Large intestine (tissue), 3 donors: Measurements from ENCODE around the gene EIF5AL1. TPM values are rescaled to one million over a fixed set of nuclear protein-coding genes. Genes with fewer than 3 reads are reported as not detected.
"Not testable (repeated sequence)": the region's sequence is repeated elsewhere in the genome, so short reads cannot be mapped to it uniquely, and the experiment has no call there.

ENCODE experiments used
- DNase-seq, 2 donors: peaks; one replicate each; pipeline versions ENCODE4 v3.0.0 to v3.0.0-alpha.2; 2013
- H3K27ac ChIP-seq: one replicate; pipeline ENCODE4 v1.5.1; 2013; ENCODE audit warnings: low read length
- H3K27me3 ChIP-seq: 2 replicates; pipeline ENCODE4 v1.6.1; 2013; ENCODE audit warnings: low read length; ENCODE audit not compliant: control insufficient read depth, insufficient read depth
- H3K36me3 ChIP-seq: 2 replicates; pipeline ENCODE4 v1.6.1; 2013; ENCODE audit warnings: low read length; ENCODE audit not compliant: control insufficient read depth, insufficient read depth
- H3K4me1 ChIP-seq: one replicate; pipeline ENCODE4 v1.6.1; 2013; ENCODE audit warnings: low read length; ENCODE audit not compliant: control insufficient read depth, insufficient read depth
- H3K4me3 ChIP-seq: one replicate; pipeline ENCODE4 v1.5.1; 2013; ENCODE audit warnings: low read length
- H3K9me3 ChIP-seq: one replicate; pipeline ENCODE4 v1.6.1; 2013; ENCODE audit warnings: mild to moderate bottlenecking, low read depth, low read length, moderate library complexity; ENCODE audit not compliant: control insufficient read depth
- WGBS: methylation state at CpG from one replicate; pipeline ENCODE4 v1.1.5; 2013; ENCODE audit warnings: low lambda C conversion rate; ENCODE audit not compliant: insufficient coverage; 5-methylcytosine and 5-hydroxymethylcytosine counted together
- polyA plus RNA-seq: library from polyadenylated mRNA; unstranded; fragments of 120-200 nt; gene quantifications from one replicate; pipeline ENCODE4 v1.2.1, GENCODE V29; 2013

The EIF5AL1 gene
- polyA plus RNA-seq, 1 donor: 0.39 TPM

DNA sequence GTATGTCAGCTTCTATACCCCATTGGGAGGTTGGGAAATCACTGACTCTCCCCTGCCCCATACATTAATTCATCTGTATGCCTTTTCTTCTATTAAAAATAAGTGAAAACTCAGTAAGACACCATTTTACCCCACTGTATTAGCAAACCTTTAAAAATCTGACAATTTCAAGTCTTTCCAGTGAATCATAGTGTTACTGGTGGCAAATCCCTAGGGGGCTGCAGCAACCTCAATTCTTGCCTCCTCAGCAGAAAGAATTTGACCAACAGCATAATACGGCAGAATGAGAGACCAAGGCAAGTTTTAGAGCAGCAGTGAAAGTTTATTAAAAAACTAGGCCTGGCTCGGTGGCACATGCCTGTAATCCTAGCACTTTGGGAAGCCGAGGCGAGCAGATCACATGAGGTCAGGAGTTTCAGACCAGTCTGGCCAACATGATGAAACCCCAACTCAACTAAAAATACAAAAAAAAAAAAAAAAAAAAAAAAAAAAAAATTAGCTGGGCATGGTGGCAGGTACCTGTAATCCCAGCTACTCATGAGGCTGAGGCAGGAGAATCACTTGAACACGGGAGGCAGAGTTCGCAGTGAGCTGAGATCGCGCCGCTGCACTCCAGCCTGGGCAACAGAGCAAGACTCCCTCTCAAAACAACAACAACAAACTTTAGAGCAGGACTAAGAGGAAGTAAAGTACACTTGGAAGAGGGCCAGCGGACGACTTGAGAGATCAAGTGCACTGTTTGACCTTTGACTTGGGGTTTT lies 21.0 kb downstream of the EIF5AL1 start:
- H3K27ac ChIP-seq, H3K4me3 ChIP-seq, H3K4me1 ChIP-seq, H3K9me3 ChIP-seq, H3K27me3 ChIP-seq, H3K36me3 ChIP-seq: not testable (repeated sequence)
- no CpG with 5 or more reads among the region's 11 CpGs for WGBS
- DNase-seq: peak in 1 of 2 donors; percentile 10

DNA sequence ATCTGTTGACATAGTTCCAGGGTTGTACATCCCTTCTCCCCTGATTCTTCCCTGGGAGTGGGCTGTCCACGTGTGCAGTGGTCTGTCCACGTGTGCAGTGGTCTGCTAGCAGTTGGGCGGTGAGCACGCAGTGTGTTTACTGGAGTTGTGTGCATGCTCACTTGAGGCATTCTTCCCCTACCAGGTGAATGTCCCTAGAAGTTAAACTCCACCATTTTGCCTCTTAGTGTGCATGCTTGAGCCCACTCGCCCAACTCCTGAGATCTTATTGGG lies 21.5 kb downstream of the EIF5AL1 start:
- H3K36me3 ChIP-seq: not testable (repeated sequence)
- WGBS: no CpG with 5 or more reads among the region's 5 CpGs

DNA sequence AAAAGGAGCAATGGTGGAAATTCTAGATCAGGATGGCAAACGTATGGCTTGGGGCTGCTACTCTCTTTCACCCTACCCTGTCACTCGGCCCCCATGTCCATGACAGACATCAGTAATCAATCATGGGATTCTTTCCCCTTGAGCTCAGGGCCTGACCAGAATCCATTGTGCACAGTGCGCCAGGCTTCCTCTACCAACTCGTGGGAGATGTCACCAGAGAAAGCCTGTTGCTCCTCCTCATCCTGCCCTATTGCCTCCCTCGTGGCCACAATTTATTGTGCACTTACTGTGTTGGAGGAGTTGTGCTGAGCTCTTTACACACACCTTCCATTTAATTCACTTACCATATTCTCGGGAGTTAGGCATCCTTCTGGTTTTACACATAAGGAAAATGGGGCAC lies 26.0 kb downstream of the EIF5AL1 start:
- H3K4me1 ChIP-seq, H3K9me3 ChIP-seq, H3K27me3 ChIP-seq, DNase-seq, H3K27ac ChIP-seq, H3K4me3 ChIP-seq, H3K36me3 ChIP-seq: not testable (repeated sequence)
- WGBS: no CpG with 5 or more reads among the region's 6 CpGs

More for the DNA sequence above, 21.5 kb downstream of the EIF5AL1 start:
- not testable (repeated sequence) for H3K4me3 ChIP-seq, H3K27ac ChIP-seq, H3K4me1 ChIP-seq, DNase-seq, H3K27me3 ChIP-seq, H3K9me3 ChIP-seq

- WGBS: no CpG with 5 or more reads among the region's 1 CpG
- DNase-seq, H3K36me3 ChIP-seq, H3K27ac ChIP-seq, H3K4me1 ChIP-seq, H3K4me3 ChIP-seq, H3K27me3 ChIP-seq, H3K9me3 ChIP-seq: not testable (repeated sequence)
These were observed 28.6 kb downstream of the EIF5AL1 start for GRCh38 chr10:79540930-79541329.

DNA sequence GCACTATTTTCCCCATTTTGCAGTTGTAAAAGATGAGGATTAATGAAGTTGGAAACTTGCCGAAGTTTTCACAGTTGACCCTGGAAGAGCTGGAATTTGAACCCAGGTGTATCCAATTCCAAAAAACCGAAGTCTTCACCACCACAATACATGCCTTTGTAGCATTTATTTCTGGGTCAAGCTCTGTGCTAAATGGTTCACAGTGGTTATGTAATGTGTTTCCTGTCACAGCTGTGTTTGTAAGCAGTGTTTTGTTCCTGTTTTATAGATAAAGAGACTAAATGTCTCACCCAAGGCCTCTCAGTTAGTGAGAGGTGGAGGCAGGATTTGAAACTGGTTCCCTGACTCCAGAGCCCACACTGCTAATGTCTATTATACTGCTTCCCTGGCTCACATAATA lies 30.3 kb downstream of the EIF5AL1 start:
- Histone ChIP-seq H3K27ac (no peak overlapping the region), H3K4me3 (no peak overlapping the region), H3K4me1 (no peaks in the 10 kb centered on the region), H3K9me3 (no peaks in the 10 kb centered on the region), H3K27me3 (no peaks in the 10 kb centered on the region), H3K36me3 (no peaks in the 10 kb centered on the region)
- WGBS: no CpG with 5 or more reads among the region's 2 CpGs
- no peak for DNase-seq

DNA sequence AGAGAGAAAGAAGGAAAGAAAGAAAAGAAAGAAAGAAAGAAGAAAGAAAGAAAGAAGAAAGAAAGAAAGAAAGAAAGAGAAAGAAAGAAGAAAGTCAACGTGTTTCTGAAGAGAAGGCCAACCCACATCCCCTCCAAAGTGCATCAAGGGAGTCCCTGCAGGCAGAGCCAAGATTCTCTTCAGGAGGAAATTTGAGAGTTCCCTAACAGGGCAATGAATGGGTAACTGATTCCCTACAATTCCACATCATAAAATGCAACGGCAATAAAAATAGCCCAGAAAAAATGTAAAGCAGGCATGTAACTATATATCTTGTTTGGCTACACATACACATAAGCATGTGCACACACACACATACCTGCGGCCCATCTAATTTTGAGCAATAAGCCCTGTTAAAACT lies 32.1 kb downstream of the EIF5AL1 start:
- not testable (repeated sequence) for H3K27ac ChIP-seq, DNase-seq, H3K27me3 ChIP-seq, H3K36me3 ChIP-seq, H3K9me3 ChIP-seq, H3K4me1 ChIP-seq, H3K4me3 ChIP-seq
- 100% methylated on average over 1 of the region's 3 CpGs for WGBS

- H3K27me3 ChIP-seq, DNase-seq, H3K4me1 ChIP-seq, H3K27ac ChIP-seq, H3K9me3 ChIP-seq, H3K4me3 ChIP-seq, H3K36me3 ChIP-seq: not testable (repeated sequence)
- no CpG with 5 or more reads among the region's 3 CpGs for WGBS
These were observed 32.8 kb downstream of the EIF5AL1 start for GRCh38 chr10:79544926-79545659.

- not testable (repeated sequence) for DNase-seq, H3K27me3 ChIP-seq, H3K4me1 ChIP-seq, H3K4me3 ChIP-seq, H3K9me3 ChIP-seq, H3K36me3 ChIP-seq, H3K27ac ChIP-seq
- WGBS: no CpG with 5 or more reads among the region's 2 CpGs
These were observed 34.8 kb downstream of the EIF5AL1 start for GRCh38 chr10:79547128-79547527.

DNA sequence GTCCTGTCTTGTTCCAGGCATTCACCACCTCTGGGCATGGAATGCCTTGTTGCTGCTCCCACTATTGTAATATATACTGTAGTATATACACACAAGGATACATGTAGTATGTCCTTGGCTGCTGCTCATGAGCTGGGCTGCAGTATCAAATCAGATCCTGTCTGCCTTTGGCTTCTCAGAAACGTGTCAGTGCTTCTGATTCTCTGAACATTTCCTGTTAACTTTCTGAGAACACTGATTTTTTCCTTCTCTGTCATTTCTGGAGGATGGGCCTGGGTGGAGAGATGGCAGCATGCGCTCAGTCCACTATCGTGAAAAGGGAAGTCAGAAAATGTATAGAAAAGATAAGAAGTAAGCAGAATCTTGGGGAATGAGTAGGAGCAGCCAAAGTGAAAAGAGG lies 35.6 kb downstream of the EIF5AL1 start:
- Histone ChIP-seq H3K4me1 (no peaks in the 10 kb centered on the region), H3K36me3 (no peaks in the 10 kb centered on the region)
- WGBS: 100% methylated on average over 1 of the region's 3 CpGs

GRCh38 chr10:79552143-79552542 lies 39.8 kb downstream of the EIF5AL1 start:
- Histone ChIP-seq H3K4me1 (no peaks in the 10 kb centered on the region), H3K36me3 (no peaks in the 10 kb centered on the region), H3K9me3 (no peaks in the 10 kb centered on the region), H3K4me3 (no peak overlapping the region), H3K27me3 (no peaks in the 10 kb centered on the region), H3K27ac (no peak overlapping the region)
- no CpG with 5 or more reads among the region's 2 CpGs for WGBS
- no peak for DNase-seq

More for the DNA sequence above, 35.6 kb downstream of the EIF5AL1 start:
- no peaks in the 10 kb centered on the region for H3K27me3 ChIP-seq
- H3K27ac ChIP-seq: no peak overlapping the region
- DNase-seq: no peak
- no peaks in the 10 kb centered on the region for H3K9me3 ChIP-seq
- H3K4me3 ChIP-seq: no peak overlapping the region
